GM12878 (cell line): ENCODE data around the gene CHST15. TPM values are rescaled to one million over a fixed set of nuclear protein-coding genes. Genes with fewer than 3 reads are reported as not detected.

Experiments
- ATAC-seq: fragments of 200-7000 bp; cut with Tn5 transposase; 3 replicates; pipeline ENCODE4 v1.9.1; 2020; ENCODE audit warnings: mild to moderate bottlenecking, moderate library complexity
- BruUV-seq: library from RNA; stranded (reverse); fragments of 400-500 nt; replicated peaks from 2 replicates; lab custom pipeline; 2021; lab: Mats Ljungman, UMichigan
- CTCF ChIA-PET: fragments of 300-600 bp; sonication (Branson Sonifier 250); formaldehyde crosslinking; extraction: SDS; loops from one replicate; lab custom pipeline; 2021; ENCODE audit warnings: inconsistent platforms; lab: Yijun Ruan, JAX
- POLR2A ChIA-PET: fragments of 350-600 bp; formaldehyde crosslinking; extraction: SDS; loops from one replicate; lab custom pipeline; 2021; ENCODE audit warnings: inconsistent platforms; lab: Charles Lee
- RAD21 ChIA-PET: fragments of 300-600 bp; sonication (Branson Sonifier 250); formaldehyde crosslinking; loops from one replicate; lab custom pipeline; 2023; ENCODE audit warnings: antibody characterized with exemption; ENCODE audit not compliant: unreplicated experiment; lab: Charles Lee
- SMC1A ChIA-PET: fragments of 300-600 bp; sonication (Branson Sonifier 250); formaldehyde crosslinking; loops from one replicate; lab custom pipeline; 2023; ENCODE audit not compliant: unreplicated experiment, uncharacterized antibody; lab: Charles Lee
- DNase-seq: peaks from one replicate; pipeline ENCODE4 v3.0.0-alpha.2; 2011; ENCODE audit warnings: low read depth, low spot score
- FAIRE-seq: peaks from 3 replicates; lab custom pipeline; 2011; peaks lifted over from hg19 to GRCh38; lab: Jason Lieb, UNC
- H2AFZ ChIP-seq: 2 replicates; pipeline ENCODE4 v1.6.0; 2011; ENCODE audit warnings: low read depth, low read length, control low read depth; ENCODE audit not compliant: control insufficient read depth
- H3K27ac ChIP-seq: 2 replicates; pipeline ENCODE4 v1.5.1; 2011; ENCODE audit warnings: control low read depth; ENCODE audit not compliant: control insufficient read depth, insufficient read depth
- H3K27me3 ChIP-seq, 2 experiments: replicated peaks in 1 of 2; 2 replicates each; pipeline versions ENCODE4 v1.6.0 to v1.6.1; 2011; ENCODE audit warnings: low read length in 1 of 2; ENCODE audit not compliant: control insufficient read depth in 2 of 2, insufficient read depth in 2 of 2
- H3K36me3 ChIP-seq, 2 experiments: 2 replicates each; pipeline ENCODE4 v1.5.1; 2011; ENCODE audit warnings: low read length in 1 of 2; ENCODE audit not compliant: control insufficient read depth in 2 of 2, insufficient read depth in 2 of 2
- H3K4me1 ChIP-seq: 2 replicates; pipeline ENCODE4 v1.6.1; 2011; ENCODE audit warnings: mild to moderate bottlenecking, low read length, moderate library complexity, mixed read lengths; ENCODE audit not compliant: control insufficient read depth, insufficient read depth
- H3K4me2 ChIP-seq: 2 replicates; pipeline ENCODE4 v1.6.0; 2011; ENCODE audit warnings: control low read depth; ENCODE audit not compliant: control insufficient read depth, insufficient read depth
- H3K4me3 ChIP-seq: fragments of 200-600 bp; sonication (generic); 2 replicates; pipeline ENCODE4 v1.5.1; 2016
- H3K79me2 ChIP-seq: 2 replicates; pipeline ENCODE4 v1.6.0; 2011; ENCODE audit warnings: low read length; ENCODE audit not compliant: control insufficient read depth, insufficient read depth
- H3K9ac ChIP-seq: 2 replicates; pipeline ENCODE4 v1.8.0; 2011; ENCODE audit warnings: low read length, control low read depth, mixed read lengths; ENCODE audit not compliant: control insufficient read depth, insufficient read depth
- H3K9me3 ChIP-seq: replicated peaks from 3 replicates; pipeline ENCODE4 v1.5.1; 2011; ENCODE audit warnings: mild to moderate bottlenecking, low read length; ENCODE audit not compliant: control insufficient read depth, insufficient read depth
- H4K20me1 ChIP-seq: 2 replicates; pipeline ENCODE4 v1.6.0; 2011; ENCODE audit not compliant: control insufficient read depth, insufficient read depth
- E2F8 ChIP-seq: fragments of 450-650 bp; IDR thresholded peaks from 2 replicates; pipeline ENCODE4 v1.6.1; 2018; ENCODE audit warnings: mild to moderate bottlenecking, low read depth, moderate library complexity; ENCODE audit not compliant: partially characterized antibody
- EGR1 ChIP-seq, 2 experiments: IDR thresholded peaks; 1 replicate in 1 of 2; 2 replicates in 1 of 2; pipeline ENCODE4 v1.6.1; 2011 to 2012; ENCODE audit warnings: low read depth in 2 of 2, low read length in 2 of 2, borderline replicate concordance in 1 of 2, mild to moderate bottlenecking in 1 of 2, moderate library complexity in 1 of 2
- EZH2 ChIP-seq: IDR thresholded peaks from 2 replicates; pipeline ENCODE4 v1.6.1; 2012; ENCODE audit warnings: low read depth, mild to moderate bottlenecking, control low read depth, inconsistent platforms, low read length, borderline replicate concordance; ENCODE audit not compliant: control insufficient read depth
- FOS ChIP-seq: IDR thresholded peaks from 3 replicates; pipeline ENCODE4 v1.6.1; 2011; ENCODE audit warnings: borderline replicate concordance; ENCODE audit not compliant: insufficient read length; ENCODE audit errors: extremely low read depth
- IRF3 ChIP-seq: fragments of 450-650 bp; IDR thresholded peaks from 2 replicates; pipeline ENCODE4 v1.6.1; 2014; ENCODE audit warnings: mild to moderate bottlenecking
- KAT2A ChIP-seq: conservative IDR thresholded peaks from 2 replicates; pipeline ENCODE4 v1.6.1; 2011; ENCODE audit warnings: low read depth, low read length; ENCODE audit not compliant: control insufficient read depth
- KDM1A ChIP-seq: fragments of 200-600 bp; sonication (generic); IDR thresholded peaks from 2 replicates; pipeline ENCODE4 v1.6.1; 2016; ENCODE audit warnings: borderline replicate concordance
- MYC ChIP-seq: IDR thresholded peaks from 2 replicates; pipeline ENCODE4 v1.6.1; 2011; ENCODE audit warnings: mild to moderate bottlenecking, low read length, moderate library complexity, inconsistent platforms; ENCODE audit not compliant: insufficient read depth, insufficient replicate concordance, insufficient read length, severe bottlenecking
- SMC3 ChIP-seq: IDR thresholded peaks from 2 replicates; pipeline ENCODE4 v1.6.1; 2011; ENCODE audit warnings: low read length, improper control_type of control experiment, borderline replicate concordance
- STAT1 ChIP-seq: fragments of 450-650 bp; conservative IDR thresholded peaks from 2 replicates; pipeline ENCODE4 v1.6.1; 2014; ENCODE audit warnings: antibody characterized with exemption, mild to moderate bottlenecking
- TCF7 ChIP-seq: IDR thresholded peaks from 2 replicates; pipeline ENCODE4 v1.6.1; 2014; ENCODE audit warnings: antibody characterized with exemption, borderline replicate concordance
- ZNF274 ChIP-seq: IDR thresholded peaks from one replicate; pipeline ENCODE4 v1.8.0; 2011; ENCODE audit not compliant: insufficient read length, insufficient read depth
- ZNF622 ChIP-seq: fragments of 450-650 bp; IDR thresholded peaks from 2 replicates; pipeline ENCODE4 v1.6.1; 2017; ENCODE audit warnings: mild to moderate bottlenecking, inconsistent platforms
- whole genome bisulfite sequencing: methylation state at CpG from one replicate; pipeline ENCODE4 v1.1.6; 2016; ENCODE audit warnings: low lambda C conversion rate; ENCODE audit not compliant: insufficient replicate concordance, insufficient coverage; ENCODE audit errors: missing lambda C conversion rate; 5-methylcytosine and 5-hydroxymethylcytosine counted together
- in situ Hi-C: fragments of 300-500 bp; cut with MboI; formaldehyde crosslinking; loops from 9 replicates; pipeline ENCODE4 v1.14.3; 2018; ENCODE audit warnings: mixed read lengths
- intact Hi-C: fragments of 100-400 bp; cut with micrococcal nuclease; formaldehyde crosslinking; loops from one replicate; pipeline ENCODE4 v1.14.2; 2022; ENCODE audit not compliant: unreplicated experiment
- polyA plus RNA-seq, 11 experiments: library from polyadenylated mRNA; depleted of rRNA in 4 of 11; unstranded in 6 of 11; stranded (reverse) in 5 of 11; fragments of >200 nt; fragmentation: Nextera tagmentation in 4 of 11; fragmentation: Illumina TruSeq in 1 of 11; extraction: Ambion mirVana in 4 of 11; extraction: Trizol in 1 of 11; gene quantifications; 1 replicate in 1 of 11; 2 replicates in 10 of 11; pipeline versions ENCODE4 v1.2.1 to v1.2.3, GENCODE V29; 2011 to 2016; ENCODE audit warnings: inconsistent platforms in 2 of 11, missing spikeins in 2 of 11, low read depth in 1 of 11
- total RNA-seq, 4 experiments: library from RNA; depleted of rRNA in 3 of 4; stranded (reverse); fragments of >200 nt in 3 of 4; fragmentation: Illumina TruSeq in 1 of 4; extraction: Trizol in 1 of 4; gene quantifications; 2 replicates each; pipeline versions ENCODE4 v1.2.1 to v1.2.3, GENCODE V29; 2013 to 2021
- TF ChIP-seq, protein P1 (sequence below): fragments of 450-650 bp; formaldehyde crosslinking; IDR thresholded peaks from 2 replicates; pipeline ENCODE4 v1.4.0; 2020; ENCODE audit warnings: mild to moderate bottlenecking, moderate library complexity
- TF ChIP-seq, protein P2 (sequence below): IDR thresholded peaks from 2 replicates; pipeline ENCODE4 v1.6.1; 2011; ENCODE audit warnings: low read depth, low read length, improper control_type of control experiment, borderline replicate concordance

The CHST15 gene
- total and polyA plus RNA-seq, 10 of the 15 experiments (the other 5 are each of a cell fraction or from before 2014, with no cell fraction given) = 0.02 to 0.53 (median 0.05) TPM; not detected in 1

DNA sequence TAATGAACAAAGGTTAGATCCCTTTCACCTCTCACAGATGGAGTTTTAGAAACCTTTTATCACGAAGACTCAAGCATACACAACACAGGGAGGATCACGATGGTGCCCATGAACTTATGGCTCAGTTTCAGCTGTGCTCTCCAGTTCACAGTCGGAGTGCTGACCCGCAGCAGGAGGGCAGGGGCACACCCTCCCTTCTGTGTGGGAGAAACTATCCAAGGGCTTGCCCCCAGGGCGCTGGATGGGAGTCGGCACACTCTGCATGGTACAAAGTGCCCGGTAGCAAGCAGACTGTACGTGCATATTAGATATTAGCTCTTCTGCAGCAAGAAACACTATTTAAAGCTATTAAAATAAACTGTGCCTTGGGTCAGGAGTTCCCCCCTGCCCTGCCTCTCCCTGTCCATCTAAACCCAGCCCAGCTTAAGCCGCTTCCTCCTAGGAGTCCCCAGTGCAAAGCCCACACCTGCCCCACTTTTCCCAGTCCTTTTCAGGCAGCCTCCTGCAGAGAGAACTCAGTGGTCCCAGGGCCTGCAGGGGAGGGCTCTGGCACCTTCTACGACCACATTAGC, 76.5 kb downstream of the CHST15 start:
- H3K9ac ChIP-seq = no peak overlapping the region
- ChIA-PET SMC1A (no interaction called here), RAD21 (no interaction called here), POLR2A (no interaction called here), CTCF (no interaction called here)
- H3K27me3 ChIP-seq = no peaks in the 10 kb centered on the region; a peak in 1 of 4 replicates
- no peak for ATAC-seq
- no peaks in the 10 kb centered on the region for H3K36me3 ChIP-seq
- DNase-seq = no peak
- in situ Hi-C loops (no loop called here), intact Hi-C loops (no loop called here)
- TF ChIP-seq TCF7 (no peak), KAT2A (no peak), FOS (no peak), EZH2 (no peak), ZNF622 (no peak), E2F8 (no peak), EGR1 (IDR thresholded peaks at IDR 0.05; ENCODE audit: borderline replicate concordance in 1 of 2, low read depth in 2 of 2, low read length in 2 of 2) (no peak), KDM1A (no peak), ZNF274 (no peak), MYC (no peak), STAT1 (no peak), SMC3 (no peak), IRF3 (no peak)
- TF ChIP-seq, protein P1, sequence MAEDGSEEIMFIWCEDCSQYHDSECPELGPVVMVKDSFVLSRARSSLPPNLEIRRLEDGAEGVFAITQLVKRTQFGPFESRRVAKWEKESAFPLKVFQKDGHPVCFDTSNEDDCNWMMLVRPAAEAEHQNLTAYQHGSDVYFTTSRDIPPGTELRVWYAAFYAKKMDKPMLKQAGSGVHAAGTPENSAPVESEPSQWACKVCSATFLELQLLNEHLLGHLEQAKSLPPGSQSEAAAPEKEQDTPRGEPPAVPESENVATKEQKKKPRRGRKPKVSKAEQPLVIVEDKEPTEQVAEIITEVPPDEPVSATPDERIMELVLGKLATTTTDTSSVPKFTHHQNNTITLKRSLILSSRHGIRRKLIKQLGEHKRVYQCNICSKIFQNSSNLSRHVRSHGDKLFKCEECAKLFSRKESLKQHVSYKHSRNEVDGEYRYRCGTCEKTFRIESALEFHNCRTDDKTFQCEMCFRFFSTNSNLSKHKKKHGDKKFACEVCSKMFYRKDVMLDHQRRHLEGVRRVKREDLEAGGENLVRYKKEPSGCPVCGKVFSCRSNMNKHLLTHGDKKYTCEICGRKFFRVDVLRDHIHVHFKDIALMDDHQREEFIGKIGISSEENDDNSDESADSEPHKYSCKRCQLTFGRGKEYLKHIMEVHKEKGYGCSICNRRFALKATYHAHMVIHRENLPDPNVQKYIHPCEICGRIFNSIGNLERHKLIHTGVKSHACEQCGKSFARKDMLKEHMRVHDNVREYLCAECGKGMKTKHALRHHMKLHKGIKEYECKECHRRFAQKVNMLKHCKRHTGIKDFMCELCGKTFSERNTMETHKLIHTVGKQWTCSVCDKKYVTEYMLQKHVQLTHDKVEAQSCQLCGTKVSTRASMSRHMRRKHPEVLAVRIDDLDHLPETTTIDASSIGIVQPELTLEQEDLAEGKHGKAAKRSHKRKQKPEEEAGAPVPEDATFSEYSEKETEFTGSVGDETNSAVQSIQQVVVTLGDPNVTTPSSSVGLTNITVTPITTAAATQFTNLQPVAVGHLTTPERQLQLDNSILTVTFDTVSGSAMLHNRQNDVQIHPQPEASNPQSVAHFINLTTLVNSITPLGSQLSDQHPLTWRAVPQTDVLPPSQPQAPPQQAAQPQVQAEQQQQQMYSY (CRISPR knock-in tag) = no peak
- TF ChIP-seq, protein P2, sequence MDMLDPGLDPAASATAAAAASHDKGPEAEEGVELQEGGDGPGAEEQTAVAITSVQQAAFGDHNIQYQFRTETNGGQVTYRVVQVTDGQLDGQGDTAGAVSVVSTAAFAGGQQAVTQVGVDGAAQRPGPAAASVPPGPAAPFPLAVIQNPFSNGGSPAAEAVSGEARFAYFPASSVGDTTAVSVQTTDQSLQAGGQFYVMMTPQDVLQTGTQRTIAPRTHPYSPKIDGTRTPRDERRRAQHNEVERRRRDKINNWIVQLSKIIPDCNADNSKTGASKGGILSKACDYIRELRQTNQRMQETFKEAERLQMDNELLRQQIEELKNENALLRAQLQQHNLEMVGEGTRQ = no peak
- no TSS peak for BruUV-seq
- FAIRE-seq = no peak
- H3K4me2 ChIP-seq = no peak overlapping the region
- no peak overlapping the region for H2AFZ ChIP-seq
- no peaks in the 10 kb centered on the region for H3K79me2 ChIP-seq
- no peak overlapping the region for H3K4me3 ChIP-seq
- H3K9me3 ChIP-seq = peaks cover 16% of the 10 kb centered on the region; the same call in 2 of the 3 replicates
- no peaks in the 10 kb centered on the region for H4K20me1 ChIP-seq
- H3K4me1 ChIP-seq = no peaks in the 10 kb centered on the region
- no peak overlapping the region for H3K27ac ChIP-seq
- WGBS = 27% methylated on average over 10 of the region's 10 CpGs
